GM10266 (cell line): ENCODE measurements around the gene PRM1.

Experiments used
- DNase-seq: peaks from one replicate; pipeline ENCODE4 v3.0.0; 2012; ENCODE audit errors: extremely low spot score
- CTCF ChIP-seq: IDR thresholded peaks from 2 replicates; pipeline ENCODE4 v1.5.1; 2012; ENCODE audit warnings: mild to moderate bottlenecking, low read depth; ENCODE audit not compliant: control insufficient read depth, insufficient read depth; ENCODE audit errors: missing control alignments

Gene PRM1

GRCh38 chr16:11250091-11250785 lies 30.9 kb downstream of the PRM1 start:
- no peak for TF ChIP-seq CTCF
- no peak for DNase-seq

GRCh38 chr16:11249233-11250061 lies 31.7 kb downstream of the PRM1 start:
- no peak for DNase-seq
- TF ChIP-seq CTCF = no peak

- DNase-seq = no peak
- TF ChIP-seq CTCF = no peak
Measured at GRCh38 chr16:11248133-11248532, 33.0 kb downstream of the PRM1 start.

GRCh38 chr16:11245988-11246387 lies 35.1 kb downstream of the PRM1 start:
- TF ChIP-seq CTCF = no peak
- no peak for DNase-seq

GRCh38 chr16:11245222-11245737 lies 35.9 kb downstream of the PRM1 start:
- no peak for TF ChIP-seq CTCF

GRCh38 chr16:11242658-11243057 lies 38.5 kb downstream of the PRM1 start:
- no peak for TF ChIP-seq CTCF
- no peak for DNase-seq

More at GRCh38 chr16:11245222-11245737, 35.9 kb downstream of the PRM1 start:
- no peak for DNase-seq

GRCh38 chr16:11241480-11242204 lies 39.5 kb downstream of the PRM1 start:
- DNase-seq = no peak
- TF ChIP-seq CTCF = no peak
